GM21825 (cell line): ENCODE data around the gene NPM3.
"Not testable (repeated sequence)": the region's sequence is repeated elsewhere in the genome, so short reads cannot be mapped to it uniquely, and the experiment has no call there.

Experiments used
- ATAC-seq: cut with Tn5 transposase; IDR thresholded peaks from one replicate; pipeline ENCODE4 v1.9.1; 2021; ENCODE audit warnings: mild to moderate bottlenecking, moderate library complexity; ENCODE audit not compliant: unreplicated experiment

The NPM3 gene

GRCh38 chr10:101807158-101807557, 23.9 kb upstream of the NPM3 start:
- ATAC-seq: no peak

- ATAC-seq: no peak
Measured at GRCh38 chr10:101803511-101803910, 20.3 kb upstream of the NPM3 start.

- no peak for ATAC-seq
Measured at GRCh38 chr10:101797403-101798059, 14.3 kb upstream of the NPM3 start.

GRCh38 chr10:101793526-101793925, 10.3 kb upstream of the NPM3 start:
- no peak for ATAC-seq

GRCh38 chr10:101789686-101790085, 6.4 kb upstream of the NPM3 start:
- no peak for ATAC-seq

- not testable (repeated sequence) for ATAC-seq
Measured at GRCh38 chr10:101789231-101789630, 6.0 kb upstream of the NPM3 start.

GRCh38 chr10:101785801-101786200, 2.6 kb upstream of the NPM3 start:
- no peak for ATAC-seq

GRCh38 chr10:101784558-101784957, 1.3 kb upstream of the NPM3 start:
- ATAC-seq: no peak

- ATAC-seq: no peak
Measured at GRCh38 chr10:101783736-101784118, 481 bp upstream of the NPM3 start.

- ATAC-seq: no peak
Measured at GRCh38 chr10:101781984-101782810, 1.0 kb downstream of the NPM3 start.

- ATAC-seq: no peak
Measured at GRCh38 chr10:101781655-101781983, 1.6 kb downstream of the NPM3 start.

GRCh38 chr10:101780818-101781654, 2.2 kb downstream of the NPM3 start:
- no peak for ATAC-seq

GRCh38 chr10:101780187-101780817, 2.9 kb downstream of the NPM3 start:
- no peak for ATAC-seq

- ATAC-seq: peak; percentile 40
Measured at GRCh38 chr10:101779544-101780186, 3.6 kb downstream of the NPM3 start.

- ATAC-seq: no peak
Measured at GRCh38 chr10:101778781-101779543, 4.3 kb downstream of the NPM3 start.

GRCh38 chr10:101778151-101778780, 5.0 kb downstream of the NPM3 start:
- ATAC-seq: no peak

- ATAC-seq: no peak
Measured at GRCh38 chr10:101777619-101778145, 5.6 kb downstream of the NPM3 start.

- ATAC-seq: no peak
Measured at GRCh38 chr10:101776161-101776817, 7.0 kb downstream of the NPM3 start.
